ENCODE data around the gene NFS1. TPM values are rescaled to one million over a fixed set of nuclear protein-coding genes. Genes with fewer than 3 reads are reported as not detected.

The NFS1 gene
- total RNA-seq, 1 donor from 2014 or later: 26.0 TPM

- H3K9me3 Mint-ChIP-seq (ENCODE audit: unreplicated experiment): no peaks in the 10 kb centered on the region
- DNase-seq (ENCODE audit: extremely low spot score, unreplicated experiment): no peak
- TF ChIP-seq CTCF (IDR thresholded peaks at IDR 0.05): no peak
- H3K27me3 Mint-ChIP-seq (ENCODE audit: unreplicated experiment): no peaks in the 10 kb centered on the region
- no peak overlapping the region for H3K27ac Mint-ChIP-seq (ENCODE audit: unreplicated experiment)
- H3K4me1 Mint-ChIP-seq (ENCODE audit: unreplicated experiment): peaks cover 18% of the 10 kb centered on the region
- H3K36me3 Mint-ChIP-seq (ENCODE audit: unreplicated experiment): peaks cover 8% of the 10 kb centered on the region
- H3K4me3 Mint-ChIP-seq (ENCODE audit: unreplicated experiment): no peak overlapping the region
Measured at GRCh38 chr20:35653430-35653734, 45.8 kb downstream of the NFS1 start.

GRCh38 chr20:35652641-35653429 is 46.3 kb downstream of the NFS1 start:
- peaks cover 8% of the 10 kb centered on the region for H3K36me3 Mint-ChIP-seq (ENCODE audit: unreplicated experiment)
- no peaks in the 10 kb centered on the region for H3K27me3 Mint-ChIP-seq (ENCODE audit: unreplicated experiment)
- DNase-seq (ENCODE audit: extremely low spot score, unreplicated experiment): no peak
- no peak for TF ChIP-seq CTCF (IDR thresholded peaks at IDR 0.05)
- peaks cover 14% of the 10 kb centered on the region for H3K4me1 Mint-ChIP-seq (ENCODE audit: unreplicated experiment)
- no peak overlapping the region for H3K27ac Mint-ChIP-seq (ENCODE audit: unreplicated experiment)
- no peak overlapping the region for H3K4me3 Mint-ChIP-seq (ENCODE audit: unreplicated experiment)
- no peaks in the 10 kb centered on the region for H3K9me3 Mint-ChIP-seq (ENCODE audit: unreplicated experiment)

- no peak overlapping the region for H3K4me3 Mint-ChIP-seq (ENCODE audit: unreplicated experiment)
- H3K27me3 Mint-ChIP-seq (ENCODE audit: unreplicated experiment): no peaks in the 10 kb centered on the region
- TF ChIP-seq CTCF (IDR thresholded peaks at IDR 0.05): no peak
- DNase-seq (ENCODE audit: extremely low spot score, unreplicated experiment): no peak
- H3K36me3 Mint-ChIP-seq (ENCODE audit: unreplicated experiment): peaks cover 7% of the 10 kb centered on the region
- H3K9me3 Mint-ChIP-seq (ENCODE audit: unreplicated experiment): no peaks in the 10 kb centered on the region
- peaks cover 9% of the 10 kb centered on the region for H3K4me1 Mint-ChIP-seq (ENCODE audit: unreplicated experiment)
- no peak overlapping the region for H3K27ac Mint-ChIP-seq (ENCODE audit: unreplicated experiment)
Measured at GRCh38 chr20:35651958-35652357, 47.2 kb downstream of the NFS1 start.

- Mint-ChIP-seq H3K36me3 (ENCODE audit: unreplicated experiment) (peaks cover 7% of the 10 kb centered on the region), H3K27ac (ENCODE audit: unreplicated experiment) (no peak overlapping the region), H3K27me3 (ENCODE audit: unreplicated experiment) (no peaks in the 10 kb centered on the region), H3K9me3 (ENCODE audit: unreplicated experiment) (no peaks in the 10 kb centered on the region), H3K4me3 (ENCODE audit: unreplicated experiment) (no peak overlapping the region), H3K4me1 (ENCODE audit: unreplicated experiment) (peaks cover 7% of the 10 kb centered on the region)
- TF ChIP-seq CTCF (IDR thresholded peaks at IDR 0.05): no peak
- no peak for DNase-seq (ENCODE audit: extremely low spot score, unreplicated experiment)
Measured at GRCh38 chr20:35650632-35651031, 48.5 kb downstream of the NFS1 start.

GRCh38 chr20:35648836-35649235 is 50.3 kb downstream of the NFS1 start:
- Mint-ChIP-seq H3K36me3 (ENCODE audit: unreplicated experiment) (peaks cover 9% of the 10 kb centered on the region), H3K4me3 (ENCODE audit: unreplicated experiment) (no peak overlapping the region), H3K27me3 (ENCODE audit: unreplicated experiment) (no peaks in the 10 kb centered on the region), H3K27ac (ENCODE audit: unreplicated experiment) (no peak overlapping the region), H3K9me3 (ENCODE audit: unreplicated experiment) (no peaks in the 10 kb centered on the region), H3K4me1 (ENCODE audit: unreplicated experiment) (peaks cover 7% of the 10 kb centered on the region)
- TF ChIP-seq CTCF (IDR thresholded peaks at IDR 0.05): no peak
- DNase-seq (ENCODE audit: extremely low spot score, unreplicated experiment): no peak

All from osteocyte (in vitro differentiated cells).